ENCODE measurements around the gene ELL2.

DNA sequence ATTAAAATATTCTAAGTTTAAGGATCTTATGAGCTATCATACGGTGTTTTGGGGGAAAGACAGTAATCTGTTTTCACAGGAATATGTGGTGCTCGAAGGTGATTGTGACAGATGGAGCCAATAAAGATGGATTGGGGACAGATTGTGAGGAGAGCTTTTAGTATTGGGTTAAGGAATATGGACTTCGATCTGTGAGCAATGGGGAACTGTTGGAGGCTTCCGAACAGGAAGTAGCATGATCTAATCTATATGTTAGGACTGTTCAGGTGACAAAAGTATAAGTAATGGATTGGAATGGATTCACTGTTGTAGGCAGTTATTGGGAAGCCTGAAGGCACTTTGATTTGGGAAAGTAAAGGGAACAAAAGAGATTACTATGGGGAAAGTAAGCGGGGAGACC lies 7.4 kb upstream of the ELL2 start:
- TF ChIP-seq, protein P1, sequence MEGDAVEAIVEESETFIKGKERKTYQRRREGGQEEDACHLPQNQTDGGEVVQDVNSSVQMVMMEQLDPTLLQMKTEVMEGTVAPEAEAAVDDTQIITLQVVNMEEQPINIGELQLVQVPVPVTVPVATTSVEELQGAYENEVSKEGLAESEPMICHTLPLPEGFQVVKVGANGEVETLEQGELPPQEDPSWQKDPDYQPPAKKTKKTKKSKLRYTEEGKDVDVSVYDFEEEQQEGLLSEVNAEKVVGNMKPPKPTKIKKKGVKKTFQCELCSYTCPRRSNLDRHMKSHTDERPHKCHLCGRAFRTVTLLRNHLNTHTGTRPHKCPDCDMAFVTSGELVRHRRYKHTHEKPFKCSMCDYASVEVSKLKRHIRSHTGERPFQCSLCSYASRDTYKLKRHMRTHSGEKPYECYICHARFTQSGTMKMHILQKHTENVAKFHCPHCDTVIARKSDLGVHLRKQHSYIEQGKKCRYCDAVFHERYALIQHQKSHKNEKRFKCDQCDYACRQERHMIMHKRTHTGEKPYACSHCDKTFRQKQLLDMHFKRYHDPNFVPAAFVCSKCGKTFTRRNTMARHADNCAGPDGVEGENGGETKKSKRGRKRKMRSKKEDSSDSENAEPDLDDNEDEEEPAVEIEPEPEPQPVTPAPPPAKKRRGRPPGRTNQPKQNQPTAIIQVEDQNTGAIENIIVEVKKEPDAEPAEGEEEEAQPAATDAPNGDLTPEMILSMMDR (IDR thresholded peaks at IDR 0.05): no peak
- TF ChIP-seq POLR2A (IDR thresholded peaks at IDR 0.05) (no peak), EP300 (IDR thresholded peaks at IDR 0.05) (no peak), POLR2AphosphoS5 (IDR thresholded peaks at IDR 0.05) (no peak)

Data from suprapubic skin (tissue), 4 donors.